GM18517 (cell line): ENCODE data around the gene TMEM11.

ENCODE experiments used
- ATAC-seq: cut with Tn5 transposase; IDR thresholded peaks from one replicate; pipeline ENCODE4 v1.9.1; 2021; ENCODE audit warnings: mild to moderate bottlenecking, moderate library complexity; ENCODE audit not compliant: unreplicated experiment

The TMEM11 gene, protein sequence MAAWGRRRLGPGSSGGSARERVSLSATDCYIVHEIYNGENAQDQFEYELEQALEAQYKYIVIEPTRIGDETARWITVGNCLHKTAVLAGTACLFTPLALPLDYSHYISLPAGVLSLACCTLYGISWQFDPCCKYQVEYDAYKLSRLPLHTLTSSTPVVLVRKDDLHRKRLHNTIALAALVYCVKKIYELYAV

DNA sequence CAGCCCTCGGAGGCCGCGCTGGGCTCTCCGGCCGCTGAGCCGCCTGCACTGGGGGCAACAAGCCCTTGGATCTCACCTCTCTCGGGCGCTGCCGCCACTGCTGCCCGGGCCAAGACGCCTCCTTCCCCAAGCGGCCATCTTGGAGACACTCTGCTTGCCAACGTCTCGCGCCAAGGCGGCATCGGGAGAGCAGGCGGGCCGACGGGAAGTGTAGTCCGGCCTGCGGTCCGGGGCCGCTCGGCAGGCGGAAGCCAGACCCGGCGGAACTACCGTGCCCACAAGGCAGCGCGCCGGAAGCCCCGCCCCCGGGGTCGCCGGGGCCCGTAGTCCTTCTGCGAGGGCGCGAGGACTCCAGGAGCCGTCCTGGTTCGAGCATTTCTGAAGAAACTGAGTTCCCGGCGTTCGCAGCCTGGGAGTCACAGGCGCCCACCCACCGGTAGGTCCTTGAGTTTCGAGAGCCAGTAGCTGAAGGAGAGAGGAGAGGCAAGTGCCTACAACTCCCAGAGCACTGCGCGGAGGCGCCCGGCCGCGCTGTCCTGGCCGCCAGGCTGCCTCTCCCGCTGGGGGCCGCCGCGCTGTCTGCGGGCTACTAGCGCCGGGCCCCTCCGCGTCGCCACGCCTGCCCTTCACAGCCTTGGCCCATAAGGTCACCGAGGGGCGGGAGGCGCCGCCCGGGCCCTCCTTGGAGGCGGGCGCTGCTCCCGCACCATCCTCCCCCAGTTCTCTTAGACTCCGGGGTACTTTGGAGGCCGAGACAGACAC lies at the start of gene TMEM11:
TSS of gene TMEM11 (minus strand) at position 147 of the 762 bp plus-strand sequence. CDS start at position 138, 9 bp downstream.
- ATAC-seq = peak; percentile 87

DNA sequence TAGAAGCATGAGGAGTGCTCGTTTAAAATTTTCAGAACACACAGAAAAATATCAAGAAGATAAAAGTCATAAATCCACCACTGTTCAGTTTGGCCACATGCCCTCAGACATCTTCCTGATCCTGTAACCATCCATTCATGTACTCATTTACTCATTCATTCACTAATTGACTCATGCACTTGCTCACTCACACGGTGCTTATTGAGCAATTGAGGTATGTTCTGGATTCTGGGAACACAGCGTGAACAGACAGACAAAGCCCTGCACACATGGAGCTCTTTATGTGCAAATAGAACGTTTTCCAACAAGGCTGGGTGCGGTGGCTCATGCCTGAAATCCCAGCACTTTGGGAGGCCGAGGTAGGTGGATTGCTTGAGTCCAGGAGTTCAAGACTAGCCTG lies 49.4 kb upstream of the TMEM11 start:
- ATAC-seq = no peak

DNA sequence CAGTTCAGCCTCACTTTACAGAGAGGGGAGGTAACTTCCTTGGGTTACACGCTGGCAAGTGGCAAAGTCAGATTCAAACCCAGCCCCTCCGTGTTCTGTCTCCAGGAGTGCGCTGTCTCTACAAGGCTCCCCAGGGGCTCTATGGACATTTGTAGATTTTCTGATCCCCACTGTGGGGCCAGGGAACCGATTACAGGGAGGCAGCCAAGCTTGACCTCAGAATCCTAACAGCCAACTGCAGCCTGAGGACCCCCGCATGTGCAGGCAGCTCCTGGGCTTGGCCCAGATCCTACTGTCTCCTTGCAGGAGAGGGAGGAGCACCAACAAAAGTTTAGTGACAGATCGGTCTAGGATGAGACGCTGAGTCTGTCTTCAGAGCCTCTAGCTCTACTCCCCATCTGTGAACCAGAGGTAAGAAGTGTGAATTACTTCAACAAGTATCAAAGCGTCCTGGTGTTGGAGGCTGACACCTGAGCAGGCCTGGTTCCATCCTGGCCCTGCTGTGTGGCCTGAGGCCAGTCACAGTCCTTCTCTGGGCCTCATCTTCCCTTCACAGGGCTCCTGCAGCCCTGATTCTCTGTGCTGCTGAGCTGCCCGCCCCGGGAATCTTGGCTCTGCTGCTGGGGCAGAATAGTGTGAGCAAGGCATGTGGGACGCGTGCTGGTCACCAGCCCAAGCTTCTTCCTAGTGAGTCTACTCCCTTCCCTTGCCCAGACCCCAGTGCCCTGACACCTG lies 48.5 kb upstream of the TMEM11 start:
- ATAC-seq = no peak

- no peak for ATAC-seq
These were observed 44.6 kb upstream of the TMEM11 start for GRCh38 chr17:21258593-21258992.

- ATAC-seq = peak; percentile 28
These were observed 39.9 kb upstream of the TMEM11 start for GRCh38 chr17:21253646-21254441.

GRCh38 chr17:21252796-21253645 lies 39.1 kb upstream of the TMEM11 start, which contains the start of gene NATD1:
Gene NATD1 (minus strand): TSS chr17:21253410. CDS start chr17:21253264, 146 bp downstream.
- ATAC-seq = peak; percentile 67

- ATAC-seq = no peak
These were observed 38.4 kb upstream of the TMEM11 start for GRCh38 chr17:21252289-21252795.

DNA sequence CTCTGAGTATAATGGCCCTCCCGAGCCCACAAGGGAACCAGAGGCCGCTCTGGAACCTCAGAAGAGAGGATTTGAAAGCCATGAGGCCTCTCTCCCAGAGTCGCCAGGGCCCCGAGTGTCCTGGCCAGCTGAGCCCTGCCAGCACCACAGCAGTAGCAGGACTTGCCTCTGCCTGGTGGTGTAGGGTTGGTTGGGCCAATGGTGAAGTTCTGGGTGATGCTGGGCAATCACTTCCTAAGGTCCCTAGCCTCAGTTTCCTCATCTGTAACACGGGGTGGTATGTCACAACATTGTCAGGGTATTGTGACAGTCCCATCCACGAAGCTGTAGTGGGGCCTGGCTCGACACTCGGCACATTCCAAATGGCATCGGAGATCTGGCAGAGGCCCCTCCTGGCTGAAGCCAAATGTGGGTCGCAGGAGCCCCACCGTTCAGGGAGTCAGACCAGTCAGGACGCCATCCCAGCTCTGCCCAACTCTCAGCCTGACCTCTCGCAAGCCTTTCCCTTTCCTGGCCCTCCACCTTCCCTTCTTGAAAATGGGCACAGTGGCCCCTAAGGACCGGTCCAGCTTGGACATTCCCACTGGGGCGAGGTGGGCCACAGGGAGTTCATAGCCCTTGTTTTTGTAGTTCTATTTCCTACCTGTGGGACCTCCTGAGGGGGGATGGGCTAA lies 37.5 kb upstream of the TMEM11 start:
- ATAC-seq = no peak

- no peak for ATAC-seq
These were observed 36.9 kb upstream of the TMEM11 start for GRCh38 chr17:21250854-21251253.

- no peak for ATAC-seq
These were observed 36.2 kb upstream of the TMEM11 start for GRCh38 chr17:21249920-21250703.

DNA sequence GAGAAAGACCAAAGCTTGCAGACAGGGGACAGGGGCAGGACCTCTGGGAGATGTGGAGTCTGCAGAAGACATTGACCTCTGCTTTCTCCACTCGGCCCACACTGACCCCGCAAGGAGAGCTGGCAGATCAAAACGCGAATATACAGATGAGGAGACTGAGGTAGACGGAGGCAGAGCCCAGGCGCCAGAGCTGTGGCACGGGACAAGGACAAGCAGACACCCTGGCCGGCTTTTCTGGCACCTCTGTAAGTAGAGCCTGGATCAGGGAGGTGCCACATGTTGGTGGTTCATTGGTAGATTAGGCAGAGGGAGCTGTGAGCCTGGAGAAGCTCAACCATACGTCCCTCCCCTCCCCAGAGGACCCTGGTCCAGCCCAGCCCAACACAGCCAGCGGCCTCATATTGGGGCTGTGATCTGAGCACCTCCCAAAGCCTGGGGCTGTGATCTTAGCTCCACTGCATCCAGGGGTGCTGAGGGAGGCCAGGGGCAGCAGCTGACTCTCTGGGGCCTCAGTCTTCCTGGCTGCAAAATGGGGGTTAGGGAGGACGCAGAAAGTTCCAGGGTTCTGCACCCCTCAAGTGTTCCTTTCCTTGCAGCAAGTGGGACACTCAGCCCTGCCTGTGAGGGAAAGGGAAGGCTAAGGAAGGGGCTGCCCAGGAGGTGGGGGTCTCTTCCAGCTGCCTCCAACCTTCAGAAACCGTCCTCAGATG lies 35.3 kb upstream of the TMEM11 start:
- no peak for ATAC-seq

DNA sequence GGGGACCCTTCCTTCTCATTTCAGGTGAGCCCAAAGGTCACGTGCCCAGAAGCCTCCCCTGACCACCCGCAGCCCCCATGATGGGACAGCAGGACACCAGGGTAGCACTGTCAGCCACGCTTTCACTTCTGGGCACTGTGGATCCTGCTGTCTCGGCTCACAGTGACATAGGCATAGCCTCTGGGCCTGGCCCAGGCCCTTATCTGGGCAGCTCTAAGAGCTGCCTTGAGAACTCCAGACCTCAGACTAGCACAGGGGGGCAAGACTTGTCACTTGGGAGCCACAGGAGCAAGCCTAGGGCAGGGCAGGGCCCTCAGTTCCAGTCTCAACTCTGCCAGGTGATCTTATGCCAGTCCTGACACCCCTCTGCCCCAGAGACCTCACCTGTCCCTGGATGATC lies 34.5 kb upstream of the TMEM11 start:
- ATAC-seq = no peak

- no peak for ATAC-seq
These were observed 33.7 kb upstream of the TMEM11 start for GRCh38 chr17:21247552-21248258.

DNA sequence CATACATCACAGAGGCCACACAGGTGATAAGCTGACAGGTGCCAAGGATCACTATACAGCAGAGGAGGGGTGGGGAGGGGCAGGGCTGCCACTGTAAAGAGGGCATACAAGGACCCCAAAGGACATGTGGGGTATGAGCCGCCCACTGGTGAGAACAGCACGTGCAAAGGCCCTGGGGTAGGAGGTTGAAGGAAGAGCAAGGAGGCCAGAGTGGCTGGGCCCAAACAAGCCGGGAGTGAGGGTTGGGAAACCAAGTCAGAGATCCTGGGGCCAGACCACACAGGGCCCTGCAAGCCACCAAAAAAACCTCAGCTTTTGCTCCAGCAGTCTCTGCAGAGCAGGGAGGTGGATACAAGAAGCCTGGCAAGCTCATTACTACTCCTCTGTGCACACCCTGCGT lies 32.7 kb upstream of the TMEM11 start:
- ATAC-seq = no peak

- ATAC-seq = no peak
These were observed 31.7 kb upstream of the TMEM11 start for GRCh38 chr17:21245639-21246084.

GRCh38 chr17:21243516-21244303 lies 29.7 kb upstream of the TMEM11 start:
- no peak for ATAC-seq
